GM12801 (cell line): Measurements from ENCODE around the gene PHC2.

Experiments used
- CTCF ChIP-seq: IDR thresholded peaks from one replicate; pipeline ENCODE4 v1.5.1; 2011; ENCODE audit warnings: control low read depth; ENCODE audit not compliant: insufficient read length; ENCODE audit errors: extremely low read depth

Gene PHC2

GRCh38 chr1:33392639-33393038, 38.3 kb downstream of the PHC2 start:
- TF ChIP-seq CTCF = no peak

GRCh38 chr1:33392206-33392605, 38.7 kb downstream of the PHC2 start:
- TF ChIP-seq CTCF = no peak

- TF ChIP-seq CTCF = no peak
Measured at GRCh38 chr1:33391343-33392078, 39.4 kb downstream of the PHC2 start.

GRCh38 chr1:33390542-33390941, 40.4 kb downstream of the PHC2 start:
- TF ChIP-seq CTCF = no peak

- no peak for TF ChIP-seq CTCF
Measured at GRCh38 chr1:33388805-33389771, 41.8 kb downstream of the PHC2 start.

- no peak for TF ChIP-seq CTCF
Measured at GRCh38 chr1:33387625-33388024, 43.3 kb downstream of the PHC2 start.

- no peak for TF ChIP-seq CTCF
Measured at GRCh38 chr1:33385251-33385650, 45.6 kb downstream of the PHC2 start.
